ENCODE data around the gene PLK4.

- TF ChIP-seq POLR2A (IDR thresholded peaks at IDR 0.05; ENCODE audit: low read length) = no peak
- no peak for TF ChIP-seq GATA1 (IDR thresholded peaks at IDR 0.05; ENCODE audit: low read depth, low read length)
These were observed 35.8 kb downstream of the PLK4 start for GRCh38 chr4:127916512-127916911.
